Fibroblast of lung (primary cell): Measurements from ENCODE around the gene HS3ST2.

ENCODE experiments used
- CTCF ChIP-seq, 2 donors: IDR thresholded peaks in 1 of 2; conservative IDR thresholded peaks in 1 of 2; 1 replicate in 1 of 2; 2 replicates in 1 of 2; pipeline ENCODE4 v1.5.1; 2011 to 2012; ENCODE audit warnings: low read length in 2 of 2, control low read depth in 1 of 2, inconsistent platforms in 1 of 2, low read depth in 1 of 2, mild to moderate bottlenecking in 1 of 2
- EZH2 ChIP-seq: IDR thresholded peaks from 2 replicates; pipeline ENCODE4 v1.5.1; 2012; ENCODE audit warnings: low read length, control low read depth, mild to moderate bottlenecking; ENCODE audit errors: missing control alignments

- TF ChIP-seq CTCF (conservative IDR thresholded peaks at IDR 0.05 in 1 of 2, IDR thresholded peaks at IDR 0.05 in 1 of 2; ENCODE audit: low read depth in 1 of 2, low read length in 2 of 2): no peak
- no peak for TF ChIP-seq EZH2
These were observed 132.5 kb downstream of the HS3ST2 start for GRCh38 chr16:22946433-22946832.
